GM10266 (cell line): ENCODE results near the gene MAT1A.

Experiments used
- DNase-seq: peaks from one replicate; pipeline ENCODE4 v3.0.0; 2012; ENCODE audit errors: extremely low spot score
- TF ChIP-seq, protein P1 (sequence below): IDR thresholded peaks from 2 replicates; pipeline ENCODE4 v1.5.1; 2012; ENCODE audit warnings: mild to moderate bottlenecking, low read depth; ENCODE audit not compliant: control insufficient read depth, insufficient read depth; ENCODE audit errors: missing control alignments

Gene MAT1A

DNA sequence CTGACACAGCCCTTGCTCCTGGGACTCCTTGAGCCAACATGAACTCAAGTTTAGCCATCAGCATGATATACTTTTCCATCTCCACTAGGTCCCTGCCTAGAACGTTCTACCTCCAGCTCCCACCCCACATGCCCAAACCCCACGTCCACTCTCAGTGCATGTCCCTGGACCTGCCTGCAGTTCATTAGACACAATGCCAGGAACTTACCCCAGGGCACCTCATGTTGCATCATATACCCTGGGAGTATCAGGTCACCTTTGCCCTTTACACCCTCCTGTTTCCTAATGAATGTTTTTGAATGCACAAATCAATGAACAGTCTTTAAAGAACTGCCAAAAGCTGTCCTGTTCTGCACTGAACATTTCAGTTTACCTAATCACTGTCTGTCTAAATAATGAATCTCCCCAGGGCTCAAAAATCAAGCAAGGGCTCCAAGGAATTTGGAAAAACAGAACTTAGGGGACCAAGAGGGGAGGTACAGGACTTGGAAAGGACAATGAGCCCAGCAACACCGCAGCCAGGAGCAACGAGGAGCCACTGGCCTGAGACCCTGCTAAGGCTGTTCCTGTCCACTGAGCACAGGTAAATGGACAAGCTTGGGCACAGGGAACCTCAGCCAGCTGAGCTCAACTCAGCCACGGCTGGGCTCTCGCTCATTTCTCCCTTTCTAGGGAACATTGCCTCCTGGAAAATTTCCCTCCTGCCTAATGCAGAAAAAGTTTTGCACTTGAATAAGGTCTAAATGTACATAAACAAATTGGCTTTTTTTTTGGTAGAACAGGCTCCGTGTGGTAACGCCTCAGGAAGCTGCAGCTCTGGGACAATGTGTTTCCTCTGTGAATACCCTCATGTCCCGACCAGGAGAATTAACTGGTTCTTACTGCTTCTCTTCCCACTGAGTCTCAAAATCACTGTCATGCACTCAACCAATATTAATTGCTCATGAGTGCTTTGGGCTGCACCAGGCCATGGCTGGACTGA is 7.4 kb downstream of the MAT1A start:
- TF ChIP-seq, protein P1, sequence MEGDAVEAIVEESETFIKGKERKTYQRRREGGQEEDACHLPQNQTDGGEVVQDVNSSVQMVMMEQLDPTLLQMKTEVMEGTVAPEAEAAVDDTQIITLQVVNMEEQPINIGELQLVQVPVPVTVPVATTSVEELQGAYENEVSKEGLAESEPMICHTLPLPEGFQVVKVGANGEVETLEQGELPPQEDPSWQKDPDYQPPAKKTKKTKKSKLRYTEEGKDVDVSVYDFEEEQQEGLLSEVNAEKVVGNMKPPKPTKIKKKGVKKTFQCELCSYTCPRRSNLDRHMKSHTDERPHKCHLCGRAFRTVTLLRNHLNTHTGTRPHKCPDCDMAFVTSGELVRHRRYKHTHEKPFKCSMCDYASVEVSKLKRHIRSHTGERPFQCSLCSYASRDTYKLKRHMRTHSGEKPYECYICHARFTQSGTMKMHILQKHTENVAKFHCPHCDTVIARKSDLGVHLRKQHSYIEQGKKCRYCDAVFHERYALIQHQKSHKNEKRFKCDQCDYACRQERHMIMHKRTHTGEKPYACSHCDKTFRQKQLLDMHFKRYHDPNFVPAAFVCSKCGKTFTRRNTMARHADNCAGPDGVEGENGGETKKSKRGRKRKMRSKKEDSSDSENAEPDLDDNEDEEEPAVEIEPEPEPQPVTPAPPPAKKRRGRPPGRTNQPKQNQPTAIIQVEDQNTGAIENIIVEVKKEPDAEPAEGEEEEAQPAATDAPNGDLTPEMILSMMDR: no peak
- DNase-seq: no peak

DNA sequence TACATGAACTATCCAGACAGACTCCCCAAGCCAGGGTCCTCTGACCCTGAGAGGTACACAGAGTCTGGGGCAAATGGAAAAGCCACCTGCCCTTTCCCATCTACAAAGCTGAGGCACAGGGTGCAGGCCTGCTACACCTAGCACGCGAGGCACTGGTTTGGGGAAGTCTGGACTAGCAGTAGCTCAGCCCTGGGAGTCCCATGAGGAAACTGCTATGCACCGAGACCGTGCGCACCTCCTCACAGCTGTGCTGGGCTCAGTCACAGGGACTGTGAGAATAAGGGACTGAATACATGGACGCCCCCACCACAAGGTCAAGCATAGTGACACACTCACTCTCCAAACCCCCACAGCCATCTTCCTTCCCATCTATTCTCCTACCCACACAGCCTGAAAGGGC is 8.2 kb downstream of the MAT1A start:
- DNase-seq: no peak
- TF ChIP-seq, protein P1: no peak

DNA sequence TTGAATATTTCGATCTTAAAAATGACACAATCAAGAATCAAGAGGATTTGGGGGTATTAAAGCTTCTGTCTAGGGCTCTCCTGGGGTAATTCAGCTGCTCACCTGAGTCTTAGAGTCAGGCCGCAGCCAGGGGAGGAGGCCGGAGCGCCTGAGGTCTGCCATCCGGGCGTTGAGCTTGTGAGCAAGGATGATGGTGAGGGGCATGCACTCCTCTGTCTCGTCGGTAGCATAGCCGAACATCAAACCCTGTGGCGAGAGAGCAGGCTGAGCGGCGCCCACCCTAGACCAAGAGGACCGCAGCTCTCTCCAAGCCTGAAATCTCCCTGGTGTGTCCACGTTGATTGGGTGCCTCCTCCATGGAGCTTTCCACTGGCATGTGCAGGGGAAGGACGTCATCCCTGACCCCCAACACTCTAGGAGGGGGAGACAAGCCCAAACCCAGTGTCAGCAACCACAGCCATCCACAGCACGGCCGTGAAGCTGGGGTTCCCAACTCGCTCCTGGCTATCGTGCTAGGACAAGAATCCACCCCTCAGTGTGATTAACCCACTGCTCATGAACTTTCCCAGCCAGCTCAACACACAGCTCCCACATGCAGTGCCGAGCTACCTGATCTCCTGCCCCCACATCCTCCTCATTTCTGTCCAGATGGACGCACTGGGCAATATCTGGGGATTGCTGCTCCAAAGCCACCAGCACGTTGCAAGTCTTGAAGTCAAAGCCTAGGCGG is 9.2 kb downstream of the MAT1A start:
- TF ChIP-seq, protein P1: no peak
- no peak for DNase-seq

DNA sequence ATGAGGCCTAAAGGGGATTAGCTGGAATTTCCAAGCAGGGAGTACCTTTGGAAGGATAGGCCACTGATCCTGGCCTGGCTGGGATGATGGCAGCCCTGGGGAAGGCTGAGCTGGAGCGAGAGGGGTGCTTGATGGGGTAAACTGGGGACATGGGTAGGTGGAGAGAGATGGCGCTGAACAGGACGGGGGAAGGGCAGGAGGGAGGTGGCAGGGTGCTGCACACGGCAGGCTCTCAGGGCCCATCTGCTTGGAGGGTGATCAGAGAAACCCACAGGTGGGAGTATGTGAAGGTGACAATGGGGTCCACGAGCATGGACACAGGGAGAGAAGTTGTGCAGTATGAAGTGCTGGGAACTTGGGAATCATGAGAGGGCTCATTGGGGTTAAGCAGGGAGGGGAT is 10.3 kb downstream of the MAT1A start:
- TF ChIP-seq, protein P1: no peak
- DNase-seq: no peak

DNA sequence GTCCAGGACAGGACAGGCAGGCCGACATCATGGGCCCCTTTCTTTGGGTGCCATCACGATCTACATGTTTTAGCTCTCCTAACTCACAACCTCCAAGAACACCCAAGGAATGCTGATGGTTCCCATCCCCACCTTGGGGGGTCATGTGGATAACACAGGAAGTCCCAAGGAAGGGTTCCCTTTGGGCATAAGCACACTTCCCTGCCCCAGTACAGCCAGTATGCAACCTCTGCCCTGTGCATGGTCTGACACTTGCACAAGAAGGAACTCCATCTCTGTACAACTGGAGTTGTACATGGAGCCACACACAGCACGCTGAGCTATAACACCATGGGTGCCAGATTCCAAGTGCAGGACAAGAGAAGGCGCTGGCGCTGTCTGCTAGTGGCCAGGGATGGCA is 11.0 kb downstream of the MAT1A start:
- no peak for DNase-seq
- TF ChIP-seq, protein P1: no peak

DNA sequence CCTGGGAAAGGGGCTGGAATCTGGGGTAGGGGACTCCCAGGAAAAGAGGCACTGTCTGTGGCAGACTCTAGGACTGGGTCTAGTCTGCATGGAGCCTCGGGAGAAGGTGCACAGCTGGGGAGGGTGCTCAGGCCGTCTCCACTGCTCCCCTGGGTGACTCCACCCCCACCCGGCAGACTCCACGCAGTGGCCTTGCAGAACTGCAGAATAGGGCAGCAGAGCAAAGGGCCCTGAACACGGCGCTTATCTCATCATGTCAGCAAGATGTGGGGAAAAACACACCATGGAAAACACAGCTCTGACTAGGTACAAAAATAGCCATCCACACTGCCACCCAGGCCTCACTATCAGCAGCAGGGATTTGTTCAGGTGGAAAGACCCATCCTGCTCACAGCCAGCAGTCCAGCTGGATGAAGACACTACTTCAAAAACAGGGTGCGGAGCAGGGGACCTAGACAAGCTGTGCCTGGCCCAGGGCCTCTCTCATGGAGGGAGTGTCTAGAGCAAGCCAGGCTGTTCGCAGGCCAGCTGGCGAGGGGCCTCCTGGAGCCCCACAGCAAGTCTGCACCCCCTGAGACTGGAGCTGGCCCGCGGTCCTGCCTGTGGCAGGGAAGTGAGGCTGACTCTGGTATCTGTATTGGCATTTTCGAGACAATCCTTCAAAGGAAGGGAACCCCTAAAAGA is 11.7 kb downstream of the MAT1A start:
- no peak for DNase-seq

More for the DNA sequence above, 11.7 kb downstream of the MAT1A start:
- TF ChIP-seq, protein P1: no peak
